ENCODE data around the gene EPHB3.

EPHB3 gene

DNA sequence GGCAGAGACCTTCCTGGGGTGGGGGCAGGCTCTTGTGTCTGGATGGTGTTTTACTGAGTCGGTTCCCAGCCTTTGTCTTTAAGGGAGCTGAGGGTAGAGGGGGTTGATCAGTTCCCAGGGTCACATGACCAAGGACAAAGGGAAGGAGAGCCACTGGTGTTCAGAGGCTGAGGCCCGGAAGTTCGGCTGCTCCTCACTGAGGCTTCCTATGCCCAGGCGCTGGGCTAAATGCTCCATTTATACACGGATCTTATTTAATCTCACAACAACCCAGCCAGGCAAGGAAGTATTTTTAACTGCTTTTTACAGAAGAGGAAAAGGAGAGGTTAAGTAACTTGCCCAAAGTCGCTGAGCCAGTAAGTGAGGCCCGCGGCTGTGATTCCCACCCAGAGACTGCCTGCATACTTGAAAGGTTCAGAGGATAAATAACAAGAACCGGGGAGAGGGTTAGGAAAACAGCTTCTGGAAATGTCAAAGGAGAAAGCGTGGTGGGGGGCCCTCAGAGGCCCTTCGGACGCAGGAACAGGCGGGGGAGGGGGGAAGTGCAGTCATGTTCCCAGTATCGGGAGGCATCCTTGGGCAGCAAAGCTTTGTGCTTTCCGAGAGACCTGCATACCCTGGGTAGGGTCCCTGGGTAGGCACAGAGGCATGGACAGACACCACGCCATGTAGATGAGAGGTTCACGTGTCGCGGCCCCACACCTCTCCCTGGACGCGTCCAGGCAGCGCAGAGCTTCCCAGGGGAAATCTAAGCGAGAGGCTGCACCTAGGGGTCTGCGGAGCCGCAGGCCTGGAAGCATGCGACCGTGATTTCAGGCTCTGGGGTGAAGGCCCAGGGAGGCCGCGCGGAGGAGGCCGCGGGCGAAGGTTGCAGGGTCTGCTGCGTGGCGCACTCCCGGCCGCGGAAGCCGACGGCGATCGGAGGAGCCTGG, 21.3 kb downstream of the EPHB3 start:
- DNase-seq: no peak

DNA sequence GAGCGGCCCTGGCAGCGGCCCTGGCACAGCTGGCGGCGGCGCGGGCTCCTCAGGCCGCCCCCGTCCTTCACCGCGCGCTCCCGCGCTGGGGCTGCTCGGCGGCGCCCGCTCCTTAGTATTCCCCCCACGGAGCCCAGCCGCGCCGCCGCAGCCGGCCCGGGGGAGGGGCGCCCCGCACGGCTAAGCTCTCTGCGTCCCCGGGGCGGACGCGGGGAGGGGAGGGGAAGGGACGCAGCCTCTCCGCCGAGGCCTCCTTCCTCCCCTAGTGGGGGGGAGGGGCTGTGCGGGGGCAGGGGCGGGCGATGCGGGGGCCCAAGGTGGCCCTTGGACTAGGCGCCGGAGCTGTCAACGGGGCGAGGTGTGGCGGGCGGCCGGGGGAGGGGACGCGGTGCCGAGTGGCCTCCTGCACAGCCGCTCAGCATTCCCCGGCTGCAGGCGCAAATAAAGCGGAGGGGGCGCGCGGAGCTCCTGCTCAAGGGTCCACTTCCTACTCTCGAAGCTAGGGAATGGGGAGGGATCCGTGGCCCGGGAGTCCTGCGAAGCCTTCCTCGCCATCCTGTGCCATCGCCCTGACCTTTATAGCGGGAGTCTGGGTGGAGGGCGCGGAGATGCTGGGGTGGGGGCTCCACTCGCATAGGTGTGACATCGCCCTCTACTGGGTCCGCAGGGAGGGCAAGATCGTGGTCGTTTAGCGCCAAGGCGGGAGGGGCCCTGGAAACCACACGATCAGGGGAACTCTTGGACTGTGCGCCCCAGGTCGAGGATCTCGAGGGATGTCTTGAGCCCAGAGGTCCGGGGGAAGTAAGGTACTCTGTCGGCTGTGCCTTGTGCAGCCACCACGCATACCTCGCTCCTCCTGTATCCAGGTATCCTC, 22.2 kb downstream of the EPHB3 start:
- DNase-seq: no peak

DNA sequence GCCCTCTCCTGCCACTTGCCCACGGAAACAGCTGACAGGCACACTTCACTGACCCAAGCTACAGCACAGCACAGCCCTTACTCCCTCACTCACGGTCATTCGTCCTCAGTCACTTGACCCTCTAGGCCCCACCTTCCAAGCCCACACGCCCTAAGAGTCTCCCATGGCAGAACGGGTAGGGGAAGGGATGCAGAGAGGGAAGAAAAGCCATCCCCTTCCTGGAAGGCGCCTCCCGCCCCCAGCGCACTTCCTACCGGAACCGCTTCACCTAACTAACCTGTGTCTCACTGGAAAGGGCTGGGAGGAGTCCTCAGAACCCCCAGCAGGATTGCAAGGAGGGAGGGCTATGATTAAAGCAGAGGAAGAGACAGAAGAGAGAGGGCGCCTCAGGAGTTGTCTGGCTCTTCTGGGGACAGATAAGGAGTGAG, 22.9 kb downstream of the EPHB3 start:
- no peak for DNase-seq

DNA sequence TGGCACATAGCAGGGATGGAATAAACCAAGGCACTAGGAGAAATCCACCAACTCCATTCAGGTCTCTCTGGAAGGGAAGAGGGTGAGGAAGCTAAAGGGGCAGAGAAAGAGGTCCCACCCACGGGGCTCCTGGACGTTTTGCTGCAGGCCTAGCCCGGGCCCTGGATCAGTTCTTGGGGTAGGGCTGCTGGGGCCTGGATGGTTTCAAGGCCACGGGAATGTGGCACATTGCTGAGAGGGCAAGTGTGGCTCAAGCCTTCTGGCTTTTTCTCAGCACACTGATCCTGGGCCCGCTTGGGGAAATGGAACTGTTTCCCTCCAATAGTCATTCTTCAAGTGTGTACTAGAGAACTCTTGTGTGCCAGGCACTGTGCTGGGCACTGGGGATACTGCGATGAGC, 24.0 kb downstream of the EPHB3 start:
- DNase-seq: no peak

DNA sequence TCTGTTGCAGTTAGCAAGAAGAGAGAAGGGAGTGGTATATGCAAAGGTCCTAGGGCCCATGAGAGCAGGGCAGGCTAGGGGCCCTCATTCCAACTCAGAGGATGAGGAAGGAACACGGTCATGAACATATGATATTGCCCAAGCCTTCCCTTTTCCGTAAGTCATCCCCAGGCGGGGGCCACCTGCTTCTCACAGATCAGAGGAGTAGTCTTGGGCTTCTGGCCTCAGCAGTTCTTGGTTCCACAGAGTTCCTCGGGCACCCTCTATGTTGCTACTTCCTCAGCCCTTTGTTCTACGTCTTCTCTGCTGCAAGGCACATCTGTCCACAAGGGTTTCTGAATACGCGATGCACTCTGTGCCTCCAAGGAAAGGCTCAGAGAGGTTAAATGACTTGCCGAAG, 25.3 kb downstream of the EPHB3 start:
- DNase-seq: no peak

DNA sequence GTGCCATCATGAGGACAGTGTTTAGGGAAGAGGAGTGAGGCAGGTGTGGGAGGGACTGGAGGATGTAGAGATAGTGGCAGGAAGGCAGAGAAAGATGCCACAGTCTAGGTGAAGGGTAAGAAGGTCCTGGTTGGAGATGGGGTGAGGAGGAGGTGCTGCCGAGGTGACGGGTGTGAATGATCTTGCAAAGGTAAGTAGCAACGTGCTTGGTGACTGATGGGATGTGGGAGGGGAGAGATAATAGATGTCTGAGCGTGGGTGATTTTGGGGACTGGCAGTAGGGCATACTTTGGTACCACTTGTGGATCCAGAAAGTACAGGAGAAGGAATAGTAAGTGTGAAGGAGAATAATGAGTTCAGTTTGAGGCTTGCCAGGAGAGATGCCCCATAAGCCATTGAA, 27.2 kb downstream of the EPHB3 start:
- DNase-seq: no peak

DNA sequence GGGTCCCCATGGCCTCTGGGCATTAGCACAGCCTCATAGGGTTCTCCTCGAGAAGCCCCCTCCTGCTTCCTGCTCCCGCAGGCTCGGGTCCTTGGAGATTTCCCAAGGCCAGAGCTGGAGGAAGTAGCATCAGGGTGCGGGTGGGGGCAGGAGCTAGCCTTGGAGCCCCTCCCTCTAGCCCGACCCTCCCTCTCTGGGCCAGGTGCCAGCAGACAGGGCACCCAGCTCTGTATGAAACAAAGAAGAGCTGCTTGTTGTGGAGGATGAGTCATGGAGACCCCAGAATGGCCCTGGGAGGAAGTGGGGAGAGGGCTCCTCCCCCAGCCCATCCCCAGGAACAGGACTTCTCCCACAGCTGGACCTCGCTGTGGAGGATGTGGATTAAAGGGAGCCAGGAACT, 29.2 kb downstream of the EPHB3 start:
- DNase-seq: no peak

DNA sequence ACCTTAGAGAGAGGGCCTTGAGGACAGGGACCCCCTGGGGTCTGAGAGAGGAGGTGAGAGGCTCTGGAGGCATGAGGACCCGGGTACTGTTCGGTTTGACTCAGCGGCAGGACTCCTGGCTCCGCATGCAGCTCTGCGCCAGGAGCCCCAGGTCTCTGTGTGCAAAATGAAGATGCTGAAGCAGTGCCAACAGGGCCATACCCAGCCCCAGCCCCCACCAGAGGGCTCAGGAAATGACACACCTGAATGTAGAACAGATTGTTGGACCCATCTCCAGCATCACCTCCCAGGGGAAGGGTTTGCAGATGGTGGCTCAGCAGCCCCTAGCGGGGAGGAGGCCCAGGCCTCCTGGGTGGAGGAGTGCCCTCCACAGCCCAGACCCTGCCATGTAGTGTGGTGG, 30.2 kb downstream of the EPHB3 start:
- DNase-seq: no peak

DNA sequence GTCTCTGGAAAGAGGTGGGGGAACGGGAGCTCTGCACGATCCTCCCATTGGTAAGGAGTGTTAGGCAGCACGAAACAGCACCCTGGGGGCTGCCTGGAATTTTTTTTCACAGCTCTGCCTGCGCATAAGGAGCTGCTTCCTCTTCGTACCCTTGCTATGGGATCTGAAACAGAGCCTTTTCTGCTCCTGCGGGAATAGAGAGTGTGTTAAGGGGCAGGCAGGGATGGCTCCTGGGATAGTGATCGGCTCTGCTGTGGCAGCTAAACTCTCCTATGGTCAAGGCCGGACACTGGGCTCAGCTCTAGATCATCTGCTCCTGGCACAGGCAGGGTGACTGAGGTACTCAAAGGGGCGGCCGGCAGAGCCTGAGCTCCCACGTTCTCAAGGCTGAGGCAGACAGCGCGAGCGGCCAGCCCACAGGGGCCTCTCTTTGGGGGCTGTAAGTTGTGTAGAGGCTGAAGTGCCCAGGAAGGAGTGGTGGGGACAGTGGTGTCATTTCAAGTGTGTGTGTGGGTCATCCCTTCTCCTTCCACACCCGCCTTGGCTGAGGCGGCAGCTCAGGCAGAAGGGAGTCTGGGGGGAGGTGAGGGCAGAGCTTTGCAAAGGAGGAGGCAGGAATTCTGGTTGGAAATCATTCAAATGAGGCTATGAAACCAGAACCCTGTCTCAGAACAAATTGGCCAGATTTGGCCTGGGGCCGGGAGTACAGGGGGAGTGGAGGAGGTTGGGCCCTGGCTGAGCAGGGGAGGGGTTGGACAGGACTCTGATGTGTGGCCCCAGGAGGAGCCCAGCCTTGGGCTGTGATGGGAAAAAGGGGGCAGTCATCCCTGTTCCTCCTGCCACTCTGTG, 31.0 kb downstream of the EPHB3 start:
- DNase-seq: no peak

DNA sequence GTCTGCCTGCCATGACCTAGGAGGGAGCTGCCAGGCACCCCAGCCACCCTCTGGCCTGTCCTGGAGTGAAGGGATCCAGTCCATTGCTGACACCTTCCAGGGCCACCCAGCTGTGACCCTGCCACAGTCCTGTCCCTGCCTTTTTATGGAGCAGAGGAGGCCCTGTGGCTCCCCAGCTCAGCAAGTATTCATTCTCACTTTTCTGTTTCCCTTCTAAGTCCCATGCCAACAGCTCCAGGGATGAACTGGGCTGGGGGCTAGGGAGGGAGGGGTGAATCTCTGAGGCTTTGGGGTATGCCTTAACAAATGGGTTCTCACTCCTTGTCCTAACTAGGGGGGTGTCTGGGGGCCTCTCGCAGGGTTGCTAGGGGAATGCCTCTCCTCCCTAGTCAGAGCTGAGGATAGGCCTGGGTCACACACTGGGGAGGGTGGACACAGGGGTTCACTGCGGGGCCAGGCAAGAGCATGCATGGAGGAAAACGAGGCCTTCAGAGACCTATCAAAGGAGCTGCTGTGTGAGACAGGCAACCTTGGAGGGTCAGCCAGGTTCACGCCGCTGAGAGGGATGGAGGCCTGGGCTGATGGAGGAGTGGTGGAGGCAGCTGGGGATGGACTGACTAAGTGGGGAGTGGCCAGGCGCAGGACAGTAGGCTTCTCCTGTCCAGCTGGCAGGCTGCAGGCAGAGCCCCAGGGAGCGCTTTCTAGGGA, 31.8 kb downstream of the EPHB3 start:
- DNase-seq: no peak

DNA sequence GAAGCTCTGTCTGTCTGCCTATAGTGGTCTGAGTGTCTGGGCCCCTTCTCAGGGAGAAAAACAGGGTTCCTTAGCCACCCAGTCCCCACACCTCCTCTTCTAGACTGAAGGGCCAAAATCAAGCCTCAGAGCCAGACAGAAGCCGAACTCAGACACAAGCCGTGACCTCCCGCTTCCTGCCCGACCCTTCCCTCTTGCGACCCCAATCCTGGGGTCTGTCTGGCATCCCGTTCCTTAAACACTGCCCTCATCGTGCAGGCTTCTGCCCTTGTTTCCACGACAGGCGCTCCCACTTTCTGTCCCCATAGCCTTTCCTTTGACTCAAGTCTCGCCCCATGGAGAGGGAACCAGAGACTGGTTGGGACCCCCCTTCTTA, 32.3 kb downstream of the EPHB3 start:
- DNase-seq: no peak

DNA sequence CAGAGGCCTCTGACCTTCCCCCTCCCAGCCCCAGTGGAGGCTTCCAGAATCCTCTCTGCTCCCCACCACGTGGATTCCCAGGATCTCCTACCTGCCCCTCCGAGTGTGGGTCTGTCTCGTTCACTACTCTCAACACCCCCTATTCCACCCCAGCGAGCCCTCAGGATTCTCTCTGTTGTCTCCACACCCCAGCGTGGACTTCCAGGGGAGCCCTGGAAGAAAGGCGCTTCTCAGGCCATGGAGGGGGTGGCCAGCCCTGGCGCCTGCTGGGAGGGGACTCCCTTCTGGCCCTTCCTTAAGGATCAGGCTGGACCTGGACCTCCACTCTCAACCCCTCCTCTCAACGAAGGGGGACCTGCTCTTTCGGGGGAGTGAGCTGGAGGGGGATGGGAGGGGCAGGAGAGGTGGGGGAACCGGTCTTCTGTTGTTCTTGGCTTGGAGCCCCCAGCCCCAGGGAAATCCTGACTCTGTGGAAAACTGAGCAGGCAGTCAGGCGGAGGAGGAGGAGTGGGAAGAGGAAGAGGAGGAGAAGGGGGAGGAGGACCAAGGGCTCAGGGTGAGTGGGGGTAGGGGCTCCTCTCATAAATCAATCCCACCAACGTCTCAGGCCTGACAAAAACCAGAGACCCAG, 32.9 kb downstream of the EPHB3 start:
- no peak for DNase-seq

DNA sequence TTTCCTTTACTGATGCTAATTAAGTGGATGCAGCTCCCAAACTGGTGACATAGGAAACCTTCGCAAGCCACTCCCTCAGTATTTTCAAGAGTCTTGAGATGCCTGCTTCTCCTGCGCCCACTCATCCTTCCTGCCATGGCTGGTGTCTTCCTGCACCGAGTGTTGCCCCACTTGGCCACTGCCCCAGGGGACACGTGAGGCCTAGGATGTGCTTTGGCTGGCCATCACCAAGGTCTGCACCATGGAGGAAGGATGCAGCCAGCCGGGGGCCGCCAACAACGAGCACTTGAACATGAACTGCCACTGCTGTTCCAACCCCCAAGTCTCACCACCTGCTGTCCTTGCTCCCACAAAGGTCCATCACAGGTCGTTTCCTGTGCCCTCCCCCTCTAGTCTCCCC, 34.1 kb downstream of the EPHB3 start:
- no peak for DNase-seq

DNA sequence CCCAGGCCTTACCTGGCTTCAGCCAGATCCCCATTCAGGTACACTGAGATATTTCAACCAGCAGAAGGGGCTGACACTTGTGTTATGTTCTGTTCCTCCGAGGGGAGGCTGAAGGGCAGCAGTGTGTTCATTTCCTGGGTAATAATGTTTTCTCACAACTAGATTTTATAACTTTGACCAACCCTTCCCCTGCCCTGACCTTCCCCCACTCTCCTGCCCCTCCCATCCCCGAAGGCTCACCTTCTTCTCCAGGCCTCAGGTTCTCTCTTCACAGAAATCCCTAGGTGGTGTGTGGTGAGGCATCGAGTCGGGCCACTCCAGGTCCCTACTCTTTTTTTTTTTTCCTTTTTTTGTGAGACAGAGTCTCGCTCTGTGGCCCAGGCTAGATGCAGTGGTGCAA, 34.6 kb downstream of the EPHB3 start:
- DNase-seq: no peak

DNA sequence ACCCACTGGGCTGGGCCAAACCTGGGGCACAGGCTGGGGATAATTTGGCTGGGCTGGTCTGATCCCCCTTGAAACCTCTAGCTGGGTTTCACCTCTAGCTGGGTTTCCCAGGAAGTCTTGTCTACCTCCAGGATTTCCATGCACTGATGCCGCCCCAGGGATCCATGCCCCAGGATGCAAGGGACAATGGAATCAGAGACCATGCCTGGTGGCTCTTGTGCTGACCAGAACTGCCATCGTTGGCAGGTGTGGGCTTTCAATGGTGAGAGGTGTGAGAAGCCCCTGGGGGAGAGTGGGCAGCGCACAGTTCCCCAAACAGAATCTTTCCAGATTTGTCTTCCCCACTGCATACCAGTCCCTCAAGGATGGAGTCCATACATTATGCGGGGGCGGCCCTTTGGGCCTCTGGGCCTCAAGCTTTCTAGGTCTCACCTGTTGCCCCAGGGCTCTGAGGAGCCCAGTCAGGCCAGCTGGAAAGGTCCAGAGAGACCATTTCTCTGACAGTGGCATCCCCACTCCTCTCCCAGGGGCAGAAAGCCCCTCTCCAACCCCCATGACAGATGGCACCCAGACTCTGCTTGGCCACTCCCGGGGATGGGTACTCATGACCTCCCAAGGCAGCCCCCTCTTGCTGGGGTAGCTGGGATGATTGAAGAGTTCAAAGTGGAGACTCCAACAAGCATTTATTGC, 35.4 kb downstream of the EPHB3 start:
- DNase-seq: no peak

DNA sequence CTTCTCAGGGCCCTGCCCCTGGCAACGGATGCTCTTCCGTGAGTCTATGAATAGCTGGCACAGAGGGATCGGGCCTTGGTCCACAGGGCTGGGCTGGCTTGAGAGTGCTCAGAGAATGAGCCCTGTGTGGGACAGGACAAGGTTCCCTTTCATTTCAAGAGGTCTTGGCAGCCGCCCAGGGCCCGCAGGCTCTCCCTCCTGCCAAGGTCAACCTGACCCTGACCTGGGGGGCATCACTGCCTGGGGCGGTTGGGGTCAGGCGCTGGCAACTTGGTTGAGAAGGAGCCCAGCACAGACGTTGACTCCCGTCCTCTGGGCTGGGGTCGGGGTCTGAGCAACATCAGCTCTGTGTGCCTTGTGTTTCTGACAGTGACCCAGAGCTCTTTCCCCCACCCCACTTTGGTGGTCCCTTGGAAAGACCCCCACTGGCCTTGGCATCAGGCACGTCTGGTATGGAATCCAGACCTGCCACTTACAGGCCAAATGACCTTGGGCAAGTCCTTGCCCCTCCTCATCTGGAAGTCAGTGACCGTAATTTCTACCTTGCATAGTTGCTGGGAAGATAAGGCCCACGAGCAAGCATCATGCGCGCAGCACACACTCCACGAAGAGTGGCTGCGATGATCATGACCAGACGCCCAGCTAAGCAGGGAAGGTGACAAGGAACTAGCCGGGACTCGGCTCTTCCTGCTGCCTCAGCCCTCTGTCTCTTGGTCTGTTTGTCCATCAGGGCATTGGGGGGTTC, 36.4 kb downstream of the EPHB3 start:
- DNase-seq: no peak

DNA sequence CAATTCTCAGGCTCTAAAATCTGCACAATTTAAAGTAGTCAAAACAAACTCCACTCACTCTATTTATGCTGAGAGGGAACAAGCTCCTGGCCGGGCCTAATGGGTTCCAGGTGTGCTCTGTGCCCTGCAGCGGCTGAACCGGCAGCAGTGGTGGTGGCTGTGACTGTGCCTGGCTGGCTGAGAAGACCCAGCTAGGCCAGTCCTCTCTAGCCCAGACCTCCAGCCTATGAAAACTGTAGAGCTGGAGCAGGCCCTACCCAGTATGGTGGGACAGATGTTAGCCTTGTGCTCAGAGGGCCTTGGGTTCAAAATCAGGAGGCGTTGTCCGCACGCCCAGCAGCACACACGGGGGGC, 37.0 kb downstream of the EPHB3 start:
- no peak for DNase-seq

DNA sequence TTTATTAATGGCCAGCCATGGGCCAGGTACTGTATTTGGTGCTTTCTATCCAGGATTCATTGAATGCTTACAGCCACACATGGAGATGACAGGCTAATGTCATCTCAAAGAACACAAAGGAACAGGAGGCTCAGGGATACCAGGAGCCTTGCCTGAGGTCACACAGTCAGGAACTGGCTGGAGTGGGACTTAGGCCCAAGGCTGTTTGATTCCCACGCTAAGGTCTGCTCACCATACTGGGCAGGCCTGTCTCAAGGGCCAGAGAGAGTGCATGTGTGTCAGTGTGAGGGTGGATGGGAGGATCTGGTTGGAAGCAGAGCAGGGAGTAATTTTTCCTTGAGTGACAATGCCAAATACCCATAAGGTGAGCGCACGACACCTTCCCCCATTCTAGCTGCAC, 37.6 kb downstream of the EPHB3 start:
- DNase-seq: no peak

DNA sequence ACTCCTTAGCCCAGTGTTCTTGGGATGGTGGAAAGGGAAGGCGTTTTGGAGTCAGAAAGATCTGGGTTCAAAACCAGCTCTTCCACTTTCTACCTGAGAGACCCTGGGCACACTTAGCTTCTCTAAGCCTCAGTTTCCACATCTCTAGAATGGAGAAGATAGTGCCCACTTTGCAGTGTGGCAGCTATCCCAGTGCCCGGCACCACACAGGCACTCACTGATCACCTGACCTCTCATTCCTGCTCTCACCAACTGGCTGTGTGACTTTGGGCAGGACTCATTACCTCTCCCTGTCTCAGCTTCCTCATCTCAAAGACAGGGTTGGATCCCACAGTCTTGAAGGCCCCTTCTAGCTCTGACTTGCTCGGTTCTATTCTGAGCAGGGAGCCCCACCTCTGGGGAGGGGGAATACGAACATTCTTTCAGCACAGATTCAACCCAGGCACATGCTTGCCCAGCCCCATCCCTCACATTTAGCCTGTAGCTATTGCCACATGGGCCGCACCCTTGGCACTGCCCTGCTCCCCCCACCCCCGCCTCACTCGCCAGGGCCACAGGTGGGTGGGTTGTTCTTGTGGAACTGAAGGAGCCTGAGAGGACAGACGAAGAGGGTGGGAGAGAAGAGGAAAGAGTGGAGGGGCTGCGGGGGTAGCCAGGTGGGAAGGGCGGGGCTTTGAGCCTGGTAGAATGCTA, 39.2 kb downstream of the EPHB3 start:
- no peak for DNase-seq

Data from activated CD4-positive, CD25-positive, alpha-beta regulatory T cell treated with anti-CD3 and anti-CD28 coated beads, Interleukin-2, amount 50 U/mL, for 72 hours (primary cell).